SU-DHL-6 (cell line): Measurements from ENCODE around the gene VGF.
"Not testable (repeated sequence)": the region's sequence is repeated elsewhere in the genome, so short reads cannot be mapped to it uniquely, and the experiment has no call there.

ENCODE experiments used
- H2AFZ ChIP-seq: fragments of 200-600 bp; sonication (generic); 2 replicates; pipeline ENCODE4 v1.6.1; 2014; ENCODE audit warnings: low read depth, mild to moderate bottlenecking, moderate library complexity, mixed read lengths, antibody characterized with exemption, low read length; ENCODE audit not compliant: severe bottlenecking
- H3F3A ChIP-seq: fragments of 200-600 bp; shearing (Covaris generic); 2 replicates; pipeline ENCODE4 v1.6.0; 2016; ENCODE audit warnings: antibody characterized with exemption, mild to moderate bottlenecking; ENCODE audit not compliant: insufficient read depth
- H3K27ac ChIP-seq: fragments of 200-600 bp; sonication (generic); 2 replicates; pipeline ENCODE4 v1.5.1; 2016; ENCODE audit warnings: low read depth, mild to moderate bottlenecking, low read length, moderate library complexity, mixed read lengths
- H3K27me3 ChIP-seq: fragments of 200-600 bp; sonication (generic), shearing (Covaris generic); 2 replicates; pipeline ENCODE4 v1.6.0; 2014; ENCODE audit warnings: mild to moderate bottlenecking, low read length
- H3K36me3 ChIP-seq: fragments of 200-600 bp; sonication (generic); 2 replicates; pipeline ENCODE4 v1.6.1; 2014; ENCODE audit warnings: mild to moderate bottlenecking, low read length, mixed read lengths
- H3K4me2 ChIP-seq: fragments of 300-600, 200-600 bp; shearing (Covaris generic), sonication (generic); 2 replicates; pipeline ENCODE4 v1.6.0; 2014; ENCODE audit warnings: low read length, low read depth, mild to moderate bottlenecking; ENCODE audit not compliant: poor library complexity, severe bottlenecking
- H3K4me3 ChIP-seq: fragments of 200-600 bp; sonication (generic); 2 replicates; pipeline ENCODE4 v1.5.1; 2014; ENCODE audit warnings: antibody characterized with exemption, low read length, mild to moderate bottlenecking, mixed read lengths; ENCODE audit not compliant: insufficient read depth, poor library complexity, severe bottlenecking
- H3K79me2 ChIP-seq: fragments of 200-600 bp; sonication (generic); 2 replicates; pipeline ENCODE4 v1.6.1; 2014; ENCODE audit warnings: mild to moderate bottlenecking, low read length, moderate library complexity; ENCODE audit not compliant: insufficient read depth
- H3K9ac ChIP-seq: fragments of 200-600 bp; sonication (generic); 2 replicates; pipeline ENCODE4 v1.7.0; 2014; ENCODE audit warnings: mild to moderate bottlenecking, low read length
- H3K9me2 ChIP-seq: fragments of 200-600 bp; sonication (generic); replicated peaks from 2 replicates; pipeline ENCODE4 v1.6.1; 2014; ENCODE audit warnings: low read length; ENCODE audit not compliant: insufficient read depth
- H3K9me3 ChIP-seq: fragments of 200-600 bp; sonication (generic); 2 replicates; pipeline ENCODE4 v1.6.1; 2014; ENCODE audit warnings: low read length, mixed read lengths; ENCODE audit not compliant: insufficient read depth
- H4K20me1 ChIP-seq: fragments of 200-600 bp; sonication (generic); 2 replicates; pipeline ENCODE4 v1.6.1; 2014; ENCODE audit warnings: low read depth, mild to moderate bottlenecking, antibody characterized with exemption, low read length, moderate library complexity, mixed read lengths
- CTCF ChIP-seq: fragments of 200-600 bp; sonication (generic); IDR thresholded peaks from one replicate; pipeline ENCODE4 v1.5.1; 2017; ENCODE audit warnings: antibody characterized with exemption, mild to moderate bottlenecking, low read length, moderate library complexity; ENCODE audit not compliant: insufficient read depth, poor library complexity, severe bottlenecking
- EZH2phosphoT487 ChIP-seq: fragments of 200-600 bp; sonication (generic), shearing (Covaris generic); conservative IDR thresholded peaks from 2 replicates; pipeline ENCODE4 v1.6.1; 2018; ENCODE audit warnings: mild to moderate bottlenecking, antibody characterized with exemption, low read length, moderate library complexity, mixed read lengths

VGF gene

GRCh38 chr7:101205901-101206664 is 40.7 kb upstream of the VGF start:
- H4K20me1 ChIP-seq, result no peaks in the 10 kb centered on the region
- H3K27me3 ChIP-seq, result no peaks in the 10 kb centered on the region
- TF ChIP-seq CTCF (no peak), EZH2phosphoT487 (no peak)
- H3K9me2 ChIP-seq, result no peaks in the 10 kb centered on the region
- no peaks in the 10 kb centered on the region for H3K9me3 ChIP-seq
- H3K36me3 ChIP-seq, result no peaks in the 10 kb centered on the region
- H3F3A ChIP-seq, result no peaks in the 10 kb centered on the region
- no peak overlapping the region for H3K4me3 ChIP-seq
- no peak overlapping the region for H3K9ac ChIP-seq
- H2AFZ ChIP-seq, result no peak overlapping the region
- no peak overlapping the region for H3K4me2 ChIP-seq
- no peaks in the 10 kb centered on the region for H3K79me2 ChIP-seq
- no peak overlapping the region for H3K27ac ChIP-seq

GRCh38 chr7:101203740-101204738 is 38.7 kb upstream of the VGF start:
- H3K9ac ChIP-seq, H4K20me1 ChIP-seq, H3K27me3 ChIP-seq, H3K36me3 ChIP-seq, H3K9me2 ChIP-seq, H3K4me2 ChIP-seq, H2AFZ ChIP-seq, H3K79me2 ChIP-seq, H3F3A ChIP-seq, H3K9me3 ChIP-seq, H3K4me3 ChIP-seq, H3K27ac ChIP-seq: not testable (repeated sequence)

- Histone ChIP-seq H4K20me1 (no peaks in the 10 kb centered on the region), H3K36me3 (no peaks in the 10 kb centered on the region)
- TF ChIP-seq EZH2phosphoT487, result no peak
- TF ChIP-seq CTCF, result no peak
Measured at GRCh38 chr7:101202603-101202918, 37.2 kb upstream of the VGF start.

More at GRCh38 chr7:101202603-101202918, 37.2 kb upstream of the VGF start:
- Histone ChIP-seq H3F3A (no peaks in the 10 kb centered on the region), H3K79me2 (no peaks in the 10 kb centered on the region), H3K9me2 (no peaks in the 10 kb centered on the region), H3K4me3 (no peak overlapping the region), H3K27me3 (no peaks in the 10 kb centered on the region), H2AFZ (no peak overlapping the region), H3K9ac (no peak overlapping the region), H3K9me3 (no peaks in the 10 kb centered on the region), H3K27ac (no peak overlapping the region), H3K4me2 (no peak overlapping the region)
